ENCODE measurements around the gene BIRC7. TPM values are rescaled to one million over a fixed set of nuclear protein-coding genes. Genes with fewer than 3 reads are reported as not detected.

The BIRC7 gene, protein sequence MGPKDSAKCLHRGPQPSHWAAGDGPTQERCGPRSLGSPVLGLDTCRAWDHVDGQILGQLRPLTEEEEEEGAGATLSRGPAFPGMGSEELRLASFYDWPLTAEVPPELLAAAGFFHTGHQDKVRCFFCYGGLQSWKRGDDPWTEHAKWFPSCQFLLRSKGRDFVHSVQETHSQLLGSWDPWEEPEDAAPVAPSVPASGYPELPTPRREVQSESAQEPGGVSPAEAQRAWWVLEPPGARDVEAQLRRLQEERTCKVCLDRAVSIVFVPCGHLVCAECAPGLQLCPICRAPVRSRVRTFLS
- 0.17 TPM in 1 of 2 replicates, not detected in the other for total RNA-seq

DNA sequence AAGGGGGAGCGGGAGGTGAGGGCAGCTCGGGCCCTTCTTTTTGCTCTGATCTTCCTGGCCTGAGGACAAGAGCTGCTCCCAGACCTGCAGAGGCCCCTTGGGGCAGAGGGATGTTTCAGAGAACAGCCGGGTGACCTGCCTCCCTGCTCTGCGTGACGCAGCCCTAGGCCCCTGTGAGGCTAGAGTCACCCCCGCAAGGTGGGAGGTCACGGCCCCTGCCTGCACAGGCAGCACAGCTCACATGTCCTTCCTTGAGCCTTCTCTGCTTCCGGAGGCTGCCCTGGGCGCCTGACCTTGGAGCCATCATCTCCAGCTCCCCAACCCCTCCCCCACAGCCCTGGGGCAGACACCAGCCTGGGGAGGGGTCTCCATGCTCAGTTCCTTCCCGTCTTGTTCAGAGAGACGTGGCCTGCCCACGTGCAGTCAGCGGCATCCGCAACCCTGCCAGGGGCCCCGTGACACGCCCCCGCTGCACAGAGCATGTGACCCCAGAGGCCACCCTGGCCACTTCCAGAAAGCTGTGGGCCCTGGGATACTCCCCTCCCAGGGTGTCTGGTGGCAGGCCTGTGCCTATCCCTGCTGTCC lies at the start of gene BIRC7:
BIRC7 (plus strand) TSS at position 507 of the 585 bp plus-strand sequence. CDS start 192 bp downstream, outside the sequence.

DNA sequence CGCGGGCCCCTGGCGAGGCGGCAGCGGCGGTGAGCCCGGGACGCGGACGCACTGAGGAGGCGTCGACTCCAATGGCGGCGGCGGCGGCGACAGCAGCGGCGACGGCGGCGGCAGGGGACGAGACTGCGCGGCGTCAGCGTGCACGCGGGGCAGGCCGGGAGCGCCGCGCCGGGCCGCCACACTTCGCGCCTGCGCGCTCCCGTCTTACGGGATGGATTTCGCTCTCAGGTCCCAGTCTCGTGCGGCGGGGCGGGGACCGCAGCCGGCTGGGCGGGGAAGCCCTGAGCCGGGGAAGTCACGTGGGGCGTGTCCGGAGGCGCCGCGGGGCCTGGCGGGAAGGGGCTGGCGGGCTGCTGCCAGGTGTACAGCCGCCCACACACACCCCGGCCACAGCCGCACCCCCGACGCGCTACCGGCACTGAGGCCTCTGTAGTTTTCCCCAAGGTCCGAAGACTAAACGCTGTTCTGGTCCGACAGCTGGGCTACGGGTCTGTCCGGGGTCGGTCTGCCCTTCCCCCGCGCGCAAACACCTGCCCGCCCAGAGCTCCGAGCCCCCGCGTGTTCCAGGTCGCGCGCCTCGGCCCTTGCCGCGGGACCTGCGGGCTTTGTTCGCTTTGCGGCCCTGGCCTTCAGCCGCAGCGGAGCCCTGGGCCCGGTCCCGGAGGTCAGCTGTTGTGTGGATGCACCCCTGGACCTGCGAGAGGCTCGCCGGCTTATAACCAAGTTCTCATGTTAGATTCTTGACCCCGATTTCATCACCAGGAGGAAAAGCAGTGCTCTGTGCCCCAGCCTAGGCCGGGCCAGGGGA lies 19.5 kb upstream of the BIRC7 start, which contains the start of gene YTHDF1:
YTHDF1 (minus strand) TSS at position 91 of the 808 bp plus-strand sequence. CDS start 239 bp downstream, outside the sequence.

DNA sequence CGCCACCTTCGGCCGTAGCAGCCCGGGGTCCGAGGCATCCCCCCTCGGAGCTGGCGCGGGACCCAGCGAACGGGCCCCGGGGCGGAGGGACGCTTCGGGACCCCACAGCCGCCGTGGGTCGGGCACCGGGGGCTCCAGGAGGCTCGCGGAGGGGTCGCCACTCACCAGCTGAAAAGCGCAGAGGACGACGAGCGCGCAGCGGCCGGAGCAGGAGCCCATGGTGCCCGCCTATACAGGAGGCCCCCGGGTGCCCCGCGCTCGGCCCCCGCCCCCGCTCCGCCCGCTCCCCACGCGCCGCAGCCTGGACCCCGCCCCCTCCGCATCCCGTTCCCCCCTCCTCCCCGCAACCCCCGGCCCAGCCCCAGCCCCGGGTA lies 18.5 kb downstream of the BIRC7 start, which contains the start of gene NKAIN4:
NKAIN4 (minus strand) TSS at position 232 of the 374 bp plus-strand sequence; CDS start at position 219, 13 bp downstream.

DNA sequence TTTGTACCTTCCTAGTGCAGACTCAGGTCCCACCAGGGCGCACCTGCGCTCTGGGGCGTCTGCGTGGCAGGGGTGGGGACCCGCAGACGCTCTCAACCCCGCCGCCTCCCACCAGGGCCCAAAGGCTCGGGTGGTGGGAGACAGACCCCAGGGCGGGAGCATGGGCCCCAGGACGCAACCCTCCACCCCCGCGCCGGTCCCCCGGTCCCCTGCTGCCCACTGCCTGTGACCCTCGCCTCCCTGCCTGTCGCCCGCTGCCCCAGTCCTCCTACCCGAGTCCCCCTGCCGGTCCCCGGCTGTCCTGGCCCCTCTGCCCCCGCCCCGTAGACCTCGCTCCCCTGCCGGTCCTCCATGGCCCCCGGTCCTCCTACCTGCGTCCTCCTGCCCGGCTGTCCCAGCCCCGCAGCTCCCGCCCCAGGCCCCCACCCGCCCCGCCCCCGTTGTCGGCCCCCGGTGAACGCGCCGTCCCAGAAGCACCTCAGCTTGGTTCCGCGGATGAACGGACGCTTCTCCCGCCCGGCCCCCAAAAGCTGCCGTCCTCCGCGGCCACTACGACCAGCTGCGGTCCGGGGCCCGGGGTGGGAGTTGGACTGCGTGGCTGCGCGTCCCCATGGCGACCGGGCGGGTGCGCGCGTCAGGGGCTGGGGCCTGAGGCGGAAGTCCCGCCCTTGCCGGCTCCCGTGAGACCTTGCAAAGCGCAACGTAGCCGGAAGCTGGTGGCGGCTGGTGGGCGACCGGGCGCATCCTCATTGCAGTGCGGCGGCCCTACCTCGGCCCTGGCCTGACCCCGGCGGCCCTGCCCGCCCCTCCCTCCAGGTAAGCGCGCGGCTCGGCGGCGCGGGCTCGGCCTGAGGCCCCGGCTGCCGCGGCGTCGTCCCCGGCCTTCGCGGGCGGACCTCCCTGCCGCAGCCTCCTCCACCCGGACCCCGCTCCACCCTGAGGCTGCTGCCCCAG lies 36.7 kb downstream of the BIRC7 start, which contains the start of gene ARFGAP1:
ARFGAP1 (plus strand) TSS at position 709 of the 954 bp plus-strand sequence. CDS start 2,768 bp downstream, outside the sequence.

Other genes starting within 250 kb of the BIRC7 start
- gene BHLHE23, start 228.9 kb upstream of the BIRC7 start, total RNA-seq = not detected in 2 replicates
- gene YTHDF1, start 19.8 kb upstream of the BIRC7 start, total RNA-seq = 19.3 and 26.1 TPM in 2 replicates
- gene NKAIN4, start 18.6 kb downstream of the BIRC7 start, total RNA-seq = not detected in 2 replicates
- gene ARFGAP1, start 36.9 kb downstream of the BIRC7 start, total RNA-seq = 86.0 and 103 TPM in 2 replicates
- under 0.01 TPM in 2 replicates for gene COL20A1, start 57.3 kb downstream of the BIRC7 start, total RNA-seq
- gene CHRNA4, start 125.4 kb downstream of the BIRC7 start, total RNA-seq = not detected in 2 replicates
- gene KCNQ2, start 236.8 kb downstream of the BIRC7 start, total RNA-seq = under 0.01 TPM in 1 of 2 replicates, not detected in the other

Measured in smooth muscle cell of trachea (primary cell).